Measurements from ENCODE around the gene RIN3.

GRCh38 chr14:92734618-92735017, 221.0 kb downstream of the RIN3 start:
- TF ChIP-seq, protein P1, sequence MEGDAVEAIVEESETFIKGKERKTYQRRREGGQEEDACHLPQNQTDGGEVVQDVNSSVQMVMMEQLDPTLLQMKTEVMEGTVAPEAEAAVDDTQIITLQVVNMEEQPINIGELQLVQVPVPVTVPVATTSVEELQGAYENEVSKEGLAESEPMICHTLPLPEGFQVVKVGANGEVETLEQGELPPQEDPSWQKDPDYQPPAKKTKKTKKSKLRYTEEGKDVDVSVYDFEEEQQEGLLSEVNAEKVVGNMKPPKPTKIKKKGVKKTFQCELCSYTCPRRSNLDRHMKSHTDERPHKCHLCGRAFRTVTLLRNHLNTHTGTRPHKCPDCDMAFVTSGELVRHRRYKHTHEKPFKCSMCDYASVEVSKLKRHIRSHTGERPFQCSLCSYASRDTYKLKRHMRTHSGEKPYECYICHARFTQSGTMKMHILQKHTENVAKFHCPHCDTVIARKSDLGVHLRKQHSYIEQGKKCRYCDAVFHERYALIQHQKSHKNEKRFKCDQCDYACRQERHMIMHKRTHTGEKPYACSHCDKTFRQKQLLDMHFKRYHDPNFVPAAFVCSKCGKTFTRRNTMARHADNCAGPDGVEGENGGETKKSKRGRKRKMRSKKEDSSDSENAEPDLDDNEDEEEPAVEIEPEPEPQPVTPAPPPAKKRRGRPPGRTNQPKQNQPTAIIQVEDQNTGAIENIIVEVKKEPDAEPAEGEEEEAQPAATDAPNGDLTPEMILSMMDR (IDR thresholded peaks at IDR 0.05), result no peak
- TF ChIP-seq POLR2AphosphoS5 (IDR thresholded peaks at IDR 0.05) (no peak), POLR2A (IDR thresholded peaks at IDR 0.05) (no peak), EP300 (IDR thresholded peaks at IDR 0.05) (no peak)

Data from gastroesophageal sphincter (tissue), 3 donors.